ENCODE results near the gene CALML3. TPM values are rescaled to one million over a fixed set of nuclear protein-coding genes. Genes with fewer than 3 reads are reported as not detected.
A peak's percentile ranks its signal among the peaks of the same experiment; 100 is the strongest.
"Not testable (repeated sequence)": the region's sequence is repeated elsewhere in the genome, so short reads cannot be mapped to it uniquely, and the experiment has no call there.

Gene CALML3
- not detected in 2 replicates for total RNA-seq (ENCODE audit: low replicate concordance)

DNA sequence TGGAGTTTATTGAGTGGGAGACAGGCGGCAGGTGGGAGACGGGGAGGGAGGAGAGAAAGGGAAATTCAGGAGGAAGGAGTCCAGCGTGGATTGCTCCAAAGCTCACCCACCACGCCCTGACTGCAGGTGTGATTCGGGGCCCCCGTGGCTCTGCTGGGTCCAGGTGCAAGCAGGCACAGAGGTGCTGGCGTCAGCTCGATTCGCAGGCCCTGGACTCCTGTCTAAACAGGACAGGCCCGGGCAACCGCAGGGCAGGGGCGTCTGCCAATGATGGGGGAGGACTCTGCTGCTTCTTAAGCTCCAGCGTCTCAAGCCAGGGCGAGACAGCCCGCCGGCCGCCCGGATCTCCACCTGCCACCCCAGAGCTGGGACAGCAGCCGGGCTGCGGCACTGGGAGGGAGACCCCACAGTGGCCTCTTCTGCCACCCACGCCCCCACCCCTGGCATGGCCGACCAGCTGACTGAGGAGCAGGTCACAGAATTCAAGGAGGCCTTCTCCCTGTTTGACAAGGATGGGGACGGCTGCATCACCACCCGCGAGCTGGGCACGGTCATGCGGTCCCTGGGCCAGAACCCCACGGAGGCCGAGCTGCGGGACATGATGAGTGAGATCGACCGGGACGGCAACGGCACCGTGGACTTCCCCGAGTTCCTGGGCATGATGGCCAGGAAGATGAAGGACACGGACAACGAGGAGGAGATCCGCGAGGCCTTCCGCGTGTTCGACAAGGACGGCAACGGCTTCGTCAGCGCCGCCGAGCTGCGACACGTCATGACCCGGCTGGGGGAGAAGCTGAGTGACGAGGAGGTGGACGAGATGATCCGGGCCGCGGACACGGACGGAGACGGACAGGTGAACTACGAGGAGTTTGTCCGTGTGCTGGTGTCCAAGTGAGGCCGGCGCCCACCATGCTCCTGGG, at the start of gene CALML3:
Gene CALML3, plus strand, starts transcription at position 321 of the 920 bp plus-strand sequence. Its CDS starts 125 bp downstream, at position 446.
- no peaks in the 10 kb centered on the region for H3K27me3 ChIP-seq
- no peaks in the 10 kb centered on the region for H3K9me3 ChIP-seq (ENCODE audit: low read depth)
- Mint-ChIP-seq H3K4me1 (peaks cover 2% of the 10 kb centered on the region), H3K27ac (peak within 1 kb of the TSS; percentile 80), H3K27me3 (ENCODE audit: insufficient read depth, low read depth) (peaks cover 10% of the 10 kb centered on the region), H3K4me3 (no peak within 1 kb of the TSS), H3K9me3 (peaks cover 8% of the 10 kb centered on the region), H3K36me3 (no peaks in the 10 kb centered on the region)
- no peaks in the 10 kb centered on the region for H3K36me3 ChIP-seq
- H3K4me1 ChIP-seq = no peaks in the 10 kb centered on the region
- H3K4me3 ChIP-seq = no peak within 1 kb of the TSS
- H3K9ac ChIP-seq = no peak within 1 kb of the TSS
- TF ChIP-seq EZH2phosphoT487 (IDR thresholded peaks at IDR 0.05) (no peak), EZH2 (IDR thresholded peaks at IDR 0.05) (no peak)
- TF ChIP-seq, protein P1, sequence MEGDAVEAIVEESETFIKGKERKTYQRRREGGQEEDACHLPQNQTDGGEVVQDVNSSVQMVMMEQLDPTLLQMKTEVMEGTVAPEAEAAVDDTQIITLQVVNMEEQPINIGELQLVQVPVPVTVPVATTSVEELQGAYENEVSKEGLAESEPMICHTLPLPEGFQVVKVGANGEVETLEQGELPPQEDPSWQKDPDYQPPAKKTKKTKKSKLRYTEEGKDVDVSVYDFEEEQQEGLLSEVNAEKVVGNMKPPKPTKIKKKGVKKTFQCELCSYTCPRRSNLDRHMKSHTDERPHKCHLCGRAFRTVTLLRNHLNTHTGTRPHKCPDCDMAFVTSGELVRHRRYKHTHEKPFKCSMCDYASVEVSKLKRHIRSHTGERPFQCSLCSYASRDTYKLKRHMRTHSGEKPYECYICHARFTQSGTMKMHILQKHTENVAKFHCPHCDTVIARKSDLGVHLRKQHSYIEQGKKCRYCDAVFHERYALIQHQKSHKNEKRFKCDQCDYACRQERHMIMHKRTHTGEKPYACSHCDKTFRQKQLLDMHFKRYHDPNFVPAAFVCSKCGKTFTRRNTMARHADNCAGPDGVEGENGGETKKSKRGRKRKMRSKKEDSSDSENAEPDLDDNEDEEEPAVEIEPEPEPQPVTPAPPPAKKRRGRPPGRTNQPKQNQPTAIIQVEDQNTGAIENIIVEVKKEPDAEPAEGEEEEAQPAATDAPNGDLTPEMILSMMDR (IDR thresholded peaks at IDR 0.05) = no peak
- no peaks in the 10 kb centered on the region for H3F3A ChIP-seq (ENCODE audit: low read depth)
- H3K79me2 ChIP-seq (ENCODE audit: low read depth) = no peaks in the 10 kb centered on the region
- H4K20me1 ChIP-seq (ENCODE audit: low read depth) = no peaks in the 10 kb centered on the region
- no peak within 1 kb of the TSS for H3K4me2 ChIP-seq
- no peak within 1 kb of the TSS for H3K27ac ChIP-seq
- no peak for DNase-seq (ENCODE audit: low spot score)
- no peak within 1 kb of the TSS for H2AFZ ChIP-seq (replicated peaks)

DNA sequence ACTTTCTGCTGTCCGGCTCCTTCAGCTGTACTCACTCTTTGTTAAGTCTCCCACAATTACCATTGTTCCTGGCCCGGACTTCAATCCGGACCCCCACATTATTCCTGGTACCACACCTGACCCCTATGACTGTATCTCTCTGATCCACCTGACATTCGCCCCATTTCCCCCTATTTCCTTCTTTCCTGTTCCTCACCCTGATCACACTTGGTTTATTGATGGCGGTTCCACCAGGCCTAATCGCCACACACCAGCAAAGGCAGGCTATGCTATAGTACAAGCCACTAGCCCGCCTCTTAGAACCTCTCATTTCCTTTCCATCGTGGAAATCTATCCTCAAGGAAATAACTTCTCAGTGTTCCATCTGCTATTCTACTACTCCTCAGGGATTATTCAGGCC, 49.7 kb upstream of the CALML3 start:
- H3K9me3 ChIP-seq (ENCODE audit: low read depth) = not testable (repeated sequence)

DNA sequence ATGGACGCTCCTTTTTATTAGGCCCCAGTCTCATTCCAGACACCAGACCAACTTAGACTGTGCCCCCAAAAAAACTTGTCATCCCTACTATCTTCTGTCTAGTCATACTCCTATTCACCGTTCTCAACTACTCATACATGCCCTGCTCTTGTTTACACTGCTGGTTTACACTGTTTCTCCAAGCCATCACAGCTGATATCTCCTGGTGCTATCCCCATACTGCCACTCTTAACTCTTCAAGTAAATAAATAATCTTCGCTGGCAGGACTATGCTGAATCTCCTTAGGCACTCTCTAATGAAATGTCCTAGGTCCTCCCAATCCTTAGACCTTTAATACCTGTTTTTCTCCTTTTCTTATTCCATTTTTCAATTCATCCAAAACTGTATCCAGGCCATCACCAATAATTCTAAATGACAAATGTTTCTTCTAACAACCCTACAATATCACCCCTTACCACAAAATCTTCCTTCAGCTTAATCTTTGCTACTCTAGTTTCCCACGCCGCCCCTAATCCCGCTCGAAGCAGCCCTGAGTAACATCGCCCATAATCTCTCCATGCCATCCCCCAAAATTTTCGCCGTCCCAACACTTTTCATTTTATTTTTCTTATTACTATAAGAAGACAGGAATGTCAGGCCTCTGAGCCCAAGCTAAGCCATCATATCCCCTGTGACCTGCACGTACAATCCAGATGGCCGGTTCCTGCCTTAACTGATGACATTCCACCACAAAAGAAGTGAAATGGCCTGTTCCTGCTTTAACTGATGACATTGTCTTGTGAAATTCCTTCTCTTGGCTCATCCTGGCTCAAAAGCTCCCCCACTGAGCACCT, 48.6 kb upstream of the CALML3 start:
- not testable (repeated sequence) for H3K79me2 ChIP-seq (ENCODE audit: low read depth); H2AFZ ChIP-seq (replicated peaks); H3K9me3 ChIP-seq (ENCODE audit: low read depth); H3K4me3 Mint-ChIP-seq; H3K27ac ChIP-seq; H3K4me1 Mint-ChIP-seq; H3K36me3 ChIP-seq; H3F3A ChIP-seq (ENCODE audit: low read depth); H4K20me1 ChIP-seq (ENCODE audit: low read depth); H3K4me3 ChIP-seq; H3K27ac Mint-ChIP-seq; DNase-seq (ENCODE audit: low spot score); H3K36me3 Mint-ChIP-seq; H3K27me3 ChIP-seq; H3K9ac ChIP-seq; H3K27me3 Mint-ChIP-seq (ENCODE audit: insufficient read depth, low read depth)
- H3K4me1 ChIP-seq = peaks cover 19% of the 10 kb centered on the region
- peak overlapping the region; percentile 16 for H3K4me2 ChIP-seq
- peak; percentile 26 for TF ChIP-seq EZH2phosphoT487 (IDR thresholded peaks at IDR 0.05)
- peaks cover 11% of the 10 kb centered on the region for H3K9me3 Mint-ChIP-seq

More for the DNA sequence above, 49.7 kb upstream of the CALML3 start:
- H3K36me3 Mint-ChIP-seq; H3K4me2 ChIP-seq; H3K27me3 ChIP-seq; H4K20me1 ChIP-seq (ENCODE audit: low read depth); H3K4me1 Mint-ChIP-seq; DNase-seq (ENCODE audit: low spot score); H3K9ac ChIP-seq; H3K36me3 ChIP-seq; H3K27ac ChIP-seq; H3F3A ChIP-seq (ENCODE audit: low read depth); H3K79me2 ChIP-seq (ENCODE audit: low read depth); H2AFZ ChIP-seq (replicated peaks); H3K27ac Mint-ChIP-seq; H3K27me3 Mint-ChIP-seq (ENCODE audit: insufficient read depth, low read depth); H3K4me3 ChIP-seq; H3K4me3 Mint-ChIP-seq: not testable (repeated sequence)
- H3K4me1 ChIP-seq = peaks cover 19% of the 10 kb centered on the region
- peaks cover 13% of the 10 kb centered on the region for H3K9me3 Mint-ChIP-seq

DNA sequence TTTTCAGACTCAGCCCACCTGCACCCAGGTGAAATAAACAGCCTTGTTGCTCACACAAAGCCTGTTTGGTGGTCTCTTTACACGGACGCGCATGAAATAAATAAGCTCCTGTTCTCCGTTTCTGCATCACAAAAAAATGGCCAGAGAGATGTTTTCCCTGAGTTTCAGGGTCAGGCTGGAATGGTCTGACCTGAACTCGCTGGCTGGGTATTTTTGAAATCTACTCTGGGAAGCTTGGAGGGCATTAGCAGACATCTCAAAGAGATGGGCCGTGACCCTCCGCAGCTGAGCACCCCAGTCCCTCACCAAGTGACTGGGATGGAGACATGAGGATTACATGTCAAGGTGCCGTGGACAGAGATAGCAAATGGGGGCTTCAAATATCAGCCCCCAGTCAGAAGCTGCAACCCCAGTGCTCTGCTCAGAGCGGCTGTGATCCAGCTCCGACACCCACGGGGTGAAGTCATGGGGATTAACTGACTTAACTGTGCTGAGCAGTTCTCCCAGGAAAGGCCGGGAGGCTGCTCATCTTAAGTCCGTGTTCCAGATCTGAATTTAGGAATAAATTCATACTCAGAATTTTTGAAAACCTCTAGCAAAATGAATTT, 47.7 kb upstream of the CALML3 start:
- H3K27ac Mint-ChIP-seq = no peak overlapping the region
- H3K4me1 Mint-ChIP-seq = peaks cover 12% of the 10 kb centered on the region
- Histone ChIP-seq H4K20me1 (ENCODE audit: low read depth) (no peaks in the 10 kb centered on the region), H3K4me3 (no peak overlapping the region), H3F3A (ENCODE audit: low read depth) (peaks cover 4% of the 10 kb centered on the region), H2AFZ (replicated peaks) (no peak overlapping the region), H3K27me3 (no peaks in the 10 kb centered on the region), H3K4me1 (peaks cover 19% of the 10 kb centered on the region), H3K9me3 (ENCODE audit: low read depth) (no peaks in the 10 kb centered on the region), H3K4me2 (peak overlapping the region; percentile 16), H3K36me3 (no peaks in the 10 kb centered on the region), H3K27ac (no peak overlapping the region), H3K9ac (no peak overlapping the region), H3K79me2 (ENCODE audit: low read depth) (no peaks in the 10 kb centered on the region)
- TF ChIP-seq EZH2 (IDR thresholded peaks at IDR 0.05) (no peak), EZH2phosphoT487 (IDR thresholded peaks at IDR 0.05) (no peak)
- TF ChIP-seq, protein P1 (IDR thresholded peaks at IDR 0.05) = no peak
- H3K4me3 Mint-ChIP-seq = no peak overlapping the region
- no peaks in the 10 kb centered on the region for H3K36me3 Mint-ChIP-seq
- peak; percentile 47 for DNase-seq (ENCODE audit: low spot score)
- peaks cover 5% of the 10 kb centered on the region for H3K9me3 Mint-ChIP-seq
- H3K27me3 Mint-ChIP-seq (ENCODE audit: insufficient read depth, low read depth) = peaks cover 2% of the 10 kb centered on the region
